Nephron (organoid): ENCODE measurements around the gene CCDC141.

Source experiments
- H3K27ac Mint-ChIP-seq, 3 experiments: 2 replicates each; pipeline ENCODE4 v1.8.0; 2020; ENCODE audit warnings: mixed read lengths in 3 of 3, mild to moderate bottlenecking in 2 of 3, moderate library complexity in 1 of 3
- H3K27me3 Mint-ChIP-seq: 2 replicates; pipeline ENCODE4 v1.8.0; 2021; ENCODE audit warnings: low read depth, mild to moderate bottlenecking, moderate library complexity, mixed read lengths
- H3K36me3 Mint-ChIP-seq: 2 replicates; pipeline ENCODE4 v1.8.0; 2020; ENCODE audit warnings: low read depth, mixed read lengths
- H3K4me1 Mint-ChIP-seq: 2 replicates; pipeline ENCODE4 v1.8.0; 2020; ENCODE audit warnings: mixed read lengths
- H3K4me3 Mint-ChIP-seq, 3 experiments: 2 replicates each; pipeline ENCODE4 v1.8.0; 2020; ENCODE audit warnings: mild to moderate bottlenecking in 3 of 3, mixed read lengths in 3 of 3, moderate library complexity in 2 of 3
- H3K9me3 Mint-ChIP-seq: 2 replicates; pipeline ENCODE4 v1.8.0; 2020; ENCODE audit warnings: mixed read lengths
- CTCF ChIP-seq, 3 experiments: fragments of 200-600 bp; sonication (generic); IDR thresholded peaks; one replicate each; pipeline ENCODE4 v1.5.0; 2021; ENCODE audit warnings: antibody characterized with exemption in 3 of 3; ENCODE audit not compliant: unreplicated experiment in 3 of 3

The CCDC141 gene

GRCh38 chr2:178865146-178865936, 184.6 kb downstream of the CCDC141 start:
- TF ChIP-seq CTCF (IDR thresholded peaks at IDR 0.05; ENCODE audit: unreplicated experiment in 3 of 3) = no peak
- peaks cover 4% of the 10 kb centered on the region for H3K27me3 Mint-ChIP-seq
- H3K4me1 Mint-ChIP-seq = peaks cover 52% of the 10 kb centered on the region
- H3K4me3 Mint-ChIP-seq = peak overlapping the region in 1 of 3 experiments; percentile 34
- no peaks in the 10 kb centered on the region for H3K36me3 Mint-ChIP-seq
- peak overlapping the region; percentile 1 to 44 (median 21) for H3K27ac Mint-ChIP-seq
- no peaks in the 10 kb centered on the region for H3K9me3 Mint-ChIP-seq

DNA sequence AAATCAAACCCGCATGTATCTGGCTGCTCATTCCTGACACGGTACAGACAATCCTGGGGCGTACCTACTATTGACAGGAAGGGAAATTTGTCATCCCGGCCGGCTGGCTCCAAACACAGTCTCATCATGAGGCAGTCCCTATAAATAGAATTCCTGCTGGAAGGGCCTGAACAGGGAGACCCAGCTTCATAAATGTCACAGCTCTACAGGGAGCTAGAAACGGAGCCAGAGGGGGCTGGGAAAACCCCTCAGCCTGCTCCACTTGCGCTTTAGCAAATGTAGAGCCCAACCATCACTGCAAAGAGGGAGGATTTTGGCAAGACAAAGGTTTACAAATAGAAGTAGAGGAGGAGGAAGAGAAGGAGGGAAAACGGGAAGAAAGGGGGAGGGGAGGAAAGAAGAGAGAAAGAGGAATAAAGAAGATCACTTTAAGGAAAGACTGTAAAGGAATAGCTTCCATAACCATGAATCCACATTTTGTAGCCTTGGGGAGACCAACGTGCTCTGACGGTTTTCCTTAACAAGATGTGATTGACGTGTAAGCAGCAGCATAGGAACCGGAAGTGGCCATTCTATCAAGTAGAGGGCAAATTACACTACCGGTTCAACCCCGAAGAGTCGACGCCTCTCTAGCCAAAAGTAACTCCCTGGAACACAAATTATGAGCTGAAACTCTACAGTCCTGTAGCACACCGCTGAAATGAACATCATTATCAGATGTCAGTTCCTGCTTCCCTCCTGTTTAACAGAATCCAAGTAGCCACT, 185.9 kb downstream of the CCDC141 start:
- H3K4me1 Mint-ChIP-seq = peaks cover 50% of the 10 kb centered on the region
- H3K27ac Mint-ChIP-seq = peak overlapping the region; percentile 20 to 72 (median 21)
- no peaks in the 10 kb centered on the region for H3K36me3 Mint-ChIP-seq
- peak overlapping the region in 2 of 3 experiments; percentile 37 to 47 for H3K4me3 Mint-ChIP-seq
- H3K9me3 Mint-ChIP-seq = no peaks in the 10 kb centered on the region
- H3K27me3 Mint-ChIP-seq = peaks cover 4% of the 10 kb centered on the region
- TF ChIP-seq CTCF (IDR thresholded peaks at IDR 0.05; ENCODE audit: unreplicated experiment in 3 of 3) = no peak

GRCh38 chr2:178863130-178863855, 186.6 kb downstream of the CCDC141 start:
- Mint-ChIP-seq H3K36me3 (no peaks in the 10 kb centered on the region), H3K27me3 (no peaks in the 10 kb centered on the region), H3K4me1 (peaks cover 55% of the 10 kb centered on the region), H3K9me3 (no peaks in the 10 kb centered on the region), H3K27ac (peak overlapping the region; percentile 20 to 72 (median 21)), H3K4me3 (peak overlapping the region in 1 of 3 experiments; percentile 47)
- no peak for TF ChIP-seq CTCF (IDR thresholded peaks at IDR 0.05; ENCODE audit: unreplicated experiment in 3 of 3)

DNA sequence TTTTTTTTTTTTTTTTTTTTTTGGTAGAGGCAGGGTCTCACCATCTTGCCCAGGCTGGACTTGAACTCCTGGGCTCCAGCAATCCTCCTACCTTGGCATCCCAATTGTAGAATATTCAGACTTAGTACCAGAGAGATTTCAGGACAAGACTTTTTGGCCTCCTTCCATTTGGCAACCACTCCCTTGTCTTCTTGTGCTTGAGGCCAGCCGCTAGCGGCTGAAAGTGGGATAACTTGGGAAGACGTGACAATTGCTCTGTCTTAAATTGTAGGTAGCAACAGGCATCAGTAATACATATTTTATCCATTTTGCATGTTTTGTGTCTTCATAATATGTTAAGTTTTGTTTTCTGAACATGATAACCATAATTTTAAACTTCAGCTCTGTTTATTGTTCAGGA, 189.4 kb downstream of the CCDC141 start:
- peak in 2 of 3 experiments; percentile 23 to 28 for TF ChIP-seq CTCF (IDR thresholded peaks at IDR 0.05; ENCODE audit: unreplicated experiment in 3 of 3)
- Mint-ChIP-seq H3K4me1 (peaks cover 63% of the 10 kb centered on the region), H3K9me3 (no peaks in the 10 kb centered on the region), H3K36me3 (no peaks in the 10 kb centered on the region), H3K4me3 (no peak overlapping the region), H3K27me3 (no peaks in the 10 kb centered on the region), H3K27ac (no peak overlapping the region)

- H3K36me3 Mint-ChIP-seq = no peaks in the 10 kb centered on the region
- no peak overlapping the region for H3K4me3 Mint-ChIP-seq
- peaks cover 56% of the 10 kb centered on the region for H3K4me1 Mint-ChIP-seq
- H3K27me3 Mint-ChIP-seq = no peaks in the 10 kb centered on the region
- no peak overlapping the region for H3K27ac Mint-ChIP-seq
- TF ChIP-seq CTCF (IDR thresholded peaks at IDR 0.05; ENCODE audit: unreplicated experiment in 3 of 3) = no peak
- no peaks in the 10 kb centered on the region for H3K9me3 Mint-ChIP-seq
These were observed 190.2 kb downstream of the CCDC141 start for GRCh38 chr2:178859730-178860129.
